Activated naive CD8-positive, alpha-beta T cell (primary cell): Measurements from ENCODE around the gene SEC16B.
"Not testable (repeated sequence)": the region's sequence is repeated elsewhere in the genome, so short reads cannot be mapped to it uniquely, and the experiment has no call there.

Experiments used
- H3K27ac Mint-ChIP-seq: one replicate; pipeline ENCODE4 v1.8.0; 2021; ENCODE audit warnings: mixed read lengths
- H3K27me3 Mint-ChIP-seq: one replicate; pipeline ENCODE4 v1.8.0; 2021; ENCODE audit warnings: mixed read lengths
- H3K36me3 Mint-ChIP-seq: one replicate; pipeline ENCODE4 v1.8.0; 2021; ENCODE audit warnings: mixed read lengths
- H3K4me1 Mint-ChIP-seq: one replicate; pipeline ENCODE4 v1.8.0; 2021; ENCODE audit warnings: low read depth, mixed read lengths
- H3K4me3 Mint-ChIP-seq: one replicate; pipeline ENCODE4 v1.8.0; 2021; ENCODE audit warnings: mild to moderate bottlenecking, mixed read lengths
- H3K9me3 Mint-ChIP-seq: one replicate; pipeline ENCODE4 v1.8.0; 2021; ENCODE audit warnings: low read depth, mixed read lengths

Gene SEC16B

GRCh38 chr1:177969825-177970371 lies at the start of gene SEC16B:
Gene SEC16B (minus strand): TSS chr1:177970058. CDS start chr1:177967981, 2,077 bp downstream.
- no peak within 1 kb of the TSS for H3K27ac Mint-ChIP-seq
- H3K4me1 Mint-ChIP-seq, result no peaks in the 10 kb centered on the region
- H3K4me3 Mint-ChIP-seq, result no peak within 1 kb of the TSS
- no peaks in the 10 kb centered on the region for H3K27me3 Mint-ChIP-seq
- no peaks in the 10 kb centered on the region for H3K36me3 Mint-ChIP-seq
- no peaks in the 10 kb centered on the region for H3K9me3 Mint-ChIP-seq

GRCh38 chr1:178019622-178020021 lies 49.8 kb upstream of the SEC16B start:
- Mint-ChIP-seq H3K27me3 (peaks cover 8% of the 10 kb centered on the region), H3K36me3 (no peaks in the 10 kb centered on the region)

GRCh38 chr1:178019208-178019607 lies 49.4 kb upstream of the SEC16B start:
- H3K4me3 Mint-ChIP-seq, result no peak overlapping the region
- H3K27me3 Mint-ChIP-seq, result peaks cover 8% of the 10 kb centered on the region
- no peak overlapping the region for H3K27ac Mint-ChIP-seq
- no peaks in the 10 kb centered on the region for H3K36me3 Mint-ChIP-seq
- H3K4me1 Mint-ChIP-seq, result no peaks in the 10 kb centered on the region
- H3K9me3 Mint-ChIP-seq, result peaks cover 11% of the 10 kb centered on the region

More at GRCh38 chr1:178019622-178020021, 49.8 kb upstream of the SEC16B start:
- Mint-ChIP-seq H3K4me3 (no peak overlapping the region), H3K4me1 (no peaks in the 10 kb centered on the region), H3K27ac (no peak overlapping the region), H3K9me3 (peaks cover 11% of the 10 kb centered on the region)

- Mint-ChIP-seq H3K27ac (no peak overlapping the region), H3K27me3 (peaks cover 8% of the 10 kb centered on the region), H3K4me3 (no peak overlapping the region), H3K4me1 (no peaks in the 10 kb centered on the region), H3K36me3 (no peaks in the 10 kb centered on the region), H3K9me3 (peaks cover 11% of the 10 kb centered on the region)
Measured at GRCh38 chr1:178017517-178017916, 47.7 kb upstream of the SEC16B start.

GRCh38 chr1:178011864-178012503 lies 42.1 kb upstream of the SEC16B start:
- H3K27me3 Mint-ChIP-seq, result peaks cover 1% of the 10 kb centered on the region
- no peak overlapping the region for H3K27ac Mint-ChIP-seq
- H3K4me1 Mint-ChIP-seq, result no peaks in the 10 kb centered on the region
- H3K36me3 Mint-ChIP-seq, result no peaks in the 10 kb centered on the region
- peaks cover 7% of the 10 kb centered on the region for H3K9me3 Mint-ChIP-seq
- H3K4me3 Mint-ChIP-seq, result no peak overlapping the region

- Mint-ChIP-seq H3K27me3 (no peaks in the 10 kb centered on the region), H3K9me3 (peaks cover 7% of the 10 kb centered on the region), H3K4me1 (no peaks in the 10 kb centered on the region), H3K36me3 (no peaks in the 10 kb centered on the region), H3K27ac (no peak overlapping the region), H3K4me3 (no peak overlapping the region)
Measured at GRCh38 chr1:178011465-178011828, 41.6 kb upstream of the SEC16B start.

GRCh38 chr1:178010674-178011464 lies 41.0 kb upstream of the SEC16B start:
- H3K27me3 Mint-ChIP-seq, result no peaks in the 10 kb centered on the region

GRCh38 chr1:178006043-178006442 lies 36.2 kb upstream of the SEC16B start:
- Mint-ChIP-seq H3K27ac (no peak overlapping the region), H3K9me3 (peaks cover 4% of the 10 kb centered on the region), H3K4me1 (no peaks in the 10 kb centered on the region), H3K36me3 (no peaks in the 10 kb centered on the region), H3K27me3 (no peaks in the 10 kb centered on the region), H3K4me3 (no peak overlapping the region)

More at GRCh38 chr1:178010674-178011464, 41.0 kb upstream of the SEC16B start:
- H3K4me3 Mint-ChIP-seq, result no peak overlapping the region
- H3K4me1 Mint-ChIP-seq, result no peaks in the 10 kb centered on the region
- peaks cover 10% of the 10 kb centered on the region for H3K9me3 Mint-ChIP-seq
- no peak overlapping the region for H3K27ac Mint-ChIP-seq
- no peaks in the 10 kb centered on the region for H3K36me3 Mint-ChIP-seq

GRCh38 chr1:178005450-178005849 lies 35.6 kb upstream of the SEC16B start:
- Mint-ChIP-seq H3K4me3 (no peak overlapping the region), H3K36me3 (no peaks in the 10 kb centered on the region), H3K27ac (no peak overlapping the region), H3K27me3 (no peaks in the 10 kb centered on the region), H3K9me3 (peaks cover 4% of the 10 kb centered on the region), H3K4me1 (no peaks in the 10 kb centered on the region)

GRCh38 chr1:178004926-178005391 lies 35.1 kb upstream of the SEC16B start:
- H3K4me1 Mint-ChIP-seq, result no peaks in the 10 kb centered on the region
- no peak overlapping the region for H3K4me3 Mint-ChIP-seq
- no peaks in the 10 kb centered on the region for H3K27me3 Mint-ChIP-seq
- peaks cover 4% of the 10 kb centered on the region for H3K9me3 Mint-ChIP-seq
- H3K27ac Mint-ChIP-seq, result no peak overlapping the region
- no peaks in the 10 kb centered on the region for H3K36me3 Mint-ChIP-seq

- no peak overlapping the region for H3K27ac Mint-ChIP-seq
- H3K4me3 Mint-ChIP-seq, result no peak overlapping the region
Measured at GRCh38 chr1:177998696-177999631, 29.1 kb upstream of the SEC16B start.

GRCh38 chr1:177996957-177997356 lies 27.1 kb upstream of the SEC16B start:
- H3K27me3 Mint-ChIP-seq, result no peaks in the 10 kb centered on the region
- no peaks in the 10 kb centered on the region for H3K4me1 Mint-ChIP-seq
- no peaks in the 10 kb centered on the region for H3K36me3 Mint-ChIP-seq
- no peak overlapping the region for H3K4me3 Mint-ChIP-seq
- H3K9me3 Mint-ChIP-seq, result no peaks in the 10 kb centered on the region
- H3K27ac Mint-ChIP-seq, result no peak overlapping the region

More at GRCh38 chr1:177998696-177999631, 29.1 kb upstream of the SEC16B start:
- Mint-ChIP-seq H3K27me3 (no peaks in the 10 kb centered on the region), H3K4me1 (no peaks in the 10 kb centered on the region), H3K9me3 (no peaks in the 10 kb centered on the region), H3K36me3 (no peaks in the 10 kb centered on the region)

GRCh38 chr1:177995369-177995768 lies 25.5 kb upstream of the SEC16B start:
- H3K36me3 Mint-ChIP-seq, result no peaks in the 10 kb centered on the region
- H3K4me1 Mint-ChIP-seq, result no peaks in the 10 kb centered on the region

GRCh38 chr1:177986281-177986680 lies 16.4 kb upstream of the SEC16B start:
- not testable (repeated sequence) for H3K27me3 Mint-ChIP-seq, H3K4me1 Mint-ChIP-seq, H3K36me3 Mint-ChIP-seq, H3K27ac Mint-ChIP-seq, H3K4me3 Mint-ChIP-seq
- H3K9me3 Mint-ChIP-seq, result peaks cover 11% of the 10 kb centered on the region

More at GRCh38 chr1:177995369-177995768, 25.5 kb upstream of the SEC16B start:
- no peak overlapping the region for H3K27ac Mint-ChIP-seq
- H3K27me3 Mint-ChIP-seq, result no peaks in the 10 kb centered on the region
- H3K4me3 Mint-ChIP-seq, result no peak overlapping the region
- no peaks in the 10 kb centered on the region for H3K9me3 Mint-ChIP-seq
